Tibial artery (tissue), 4 donors: Measurements from ENCODE around the gene ATRNL1.
"Not testable (repeated sequence)": the region's sequence is repeated elsewhere in the genome, so short reads cannot be mapped to it uniquely, and the experiment has no call there.

Source experiments
- DNase-seq, 2 donors: peaks; one replicate each; pipeline ENCODE4 v3.0.0-alpha.2; 2019
- H3K27ac ChIP-seq, 2 donors: fragments of 200-600 bp; sonication (generic) in 1 of 2; 1 replicate in 1 of 2; 2 replicates in 1 of 2; pipeline ENCODE4 v1.5.1; 2018 to 2019; ENCODE audit warnings: mild to moderate bottlenecking in 1 of 2
- H3K27me3 ChIP-seq, 2 donors: fragments of 200-600 bp; sonication (generic) in 1 of 2; one replicate each; pipeline versions ENCODE4 v1.5.1 to v1.6.0; 2016 to 2019
- H3K36me3 ChIP-seq, 3 donors: fragments of 200-600 bp; sonication (generic) in 2 of 3; one replicate each; pipeline ENCODE4 v1.5.1; 2016 to 2019; ENCODE audit warnings: mild to moderate bottlenecking in 2 of 3
- H3K4me1 ChIP-seq, 4 donors: fragments of 200-600 bp; sonication (generic) in 2 of 4; 1 replicate in 3 of 4; 2 replicates in 1 of 4; pipeline ENCODE4 v1.5.1; 2016 to 2019
- H3K4me3 ChIP-seq, 2 donors: fragments of 200-600 bp; sonication (generic) in 1 of 2; 1 replicate in 1 of 2; 2 replicates in 1 of 2; pipeline ENCODE4 v1.5.1; 2018 to 2019; ENCODE audit warnings: mild to moderate bottlenecking in 2 of 2
- H3K9me3 ChIP-seq, 3 donors: fragments of 200-600 bp; sonication (generic) in 1 of 3; one replicate each; pipeline ENCODE4 v1.5.1; 2016 to 2019
- intact Hi-C: fragments of 100-400 bp; cut with DNase I; formaldehyde crosslinking; loops from one replicate; pipeline ENCODE4 v1.15.0; 2023; ENCODE audit warnings: low total_unique reads
- TF ChIP-seq, protein P1 (sequence below), 2 experiments: fragments of 200-600 bp in 1 of 2; fragments of 450-650 bp in 1 of 2; IDR thresholded peaks; one replicate each; pipeline ENCODE4 v1.5.1; 2017 to 2019; ENCODE audit warnings: antibody characterized with exemption in 2 of 2, mild to moderate bottlenecking in 1 of 2, moderate library complexity in 1 of 2

ATRNL1 gene

GRCh38 chr10:115379064-115379463 lies 285.9 kb downstream of the ATRNL1 start:
- H3K36me3 ChIP-seq, result no peaks in the 10 kb centered on the region
- TF ChIP-seq, protein P1, sequence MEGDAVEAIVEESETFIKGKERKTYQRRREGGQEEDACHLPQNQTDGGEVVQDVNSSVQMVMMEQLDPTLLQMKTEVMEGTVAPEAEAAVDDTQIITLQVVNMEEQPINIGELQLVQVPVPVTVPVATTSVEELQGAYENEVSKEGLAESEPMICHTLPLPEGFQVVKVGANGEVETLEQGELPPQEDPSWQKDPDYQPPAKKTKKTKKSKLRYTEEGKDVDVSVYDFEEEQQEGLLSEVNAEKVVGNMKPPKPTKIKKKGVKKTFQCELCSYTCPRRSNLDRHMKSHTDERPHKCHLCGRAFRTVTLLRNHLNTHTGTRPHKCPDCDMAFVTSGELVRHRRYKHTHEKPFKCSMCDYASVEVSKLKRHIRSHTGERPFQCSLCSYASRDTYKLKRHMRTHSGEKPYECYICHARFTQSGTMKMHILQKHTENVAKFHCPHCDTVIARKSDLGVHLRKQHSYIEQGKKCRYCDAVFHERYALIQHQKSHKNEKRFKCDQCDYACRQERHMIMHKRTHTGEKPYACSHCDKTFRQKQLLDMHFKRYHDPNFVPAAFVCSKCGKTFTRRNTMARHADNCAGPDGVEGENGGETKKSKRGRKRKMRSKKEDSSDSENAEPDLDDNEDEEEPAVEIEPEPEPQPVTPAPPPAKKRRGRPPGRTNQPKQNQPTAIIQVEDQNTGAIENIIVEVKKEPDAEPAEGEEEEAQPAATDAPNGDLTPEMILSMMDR (IDR thresholded peaks at IDR 0.05), result no peak
- H3K4me3 ChIP-seq, result no peak overlapping the region
- no peaks in the 10 kb centered on the region for H3K9me3 ChIP-seq
- H3K27me3 ChIP-seq, result no peaks in the 10 kb centered on the region
- DNase-seq, result no peak
- intact Hi-C loops, result no loop called here
- H3K4me1 ChIP-seq, result no peaks in the 10 kb centered on the region
- no peak overlapping the region for H3K27ac ChIP-seq

- H3K27ac ChIP-seq, result no peak overlapping the region
- H3K27me3 ChIP-seq, result no peaks in the 10 kb centered on the region
- no peak for DNase-seq
- no peak overlapping the region for H3K4me3 ChIP-seq
- no peaks in the 10 kb centered on the region for H3K9me3 ChIP-seq
- TF ChIP-seq, protein P1 (IDR thresholded peaks at IDR 0.05), result no peak
- no peaks in the 10 kb centered on the region for H3K4me1 ChIP-seq
- H3K36me3 ChIP-seq, result no peaks in the 10 kb centered on the region
- intact Hi-C loops, result no loop called here
Measured at GRCh38 chr10:115384665-115385064, 291.5 kb downstream of the ATRNL1 start.

- no peaks in the 10 kb centered on the region for H3K4me1 ChIP-seq
- no peak overlapping the region for H3K4me3 ChIP-seq
- peaks cover 0 to 5% (median 0%) of the 10 kb centered on the region in 3 donors for H3K9me3 ChIP-seq
- no peak for DNase-seq
- H3K27ac ChIP-seq, result no peak overlapping the region
- TF ChIP-seq, protein P1 (IDR thresholded peaks at IDR 0.05), result no peak
- intact Hi-C loops, result no loop called here
- H3K36me3 ChIP-seq, result no peaks in the 10 kb centered on the region
- H3K27me3 ChIP-seq, result no peaks in the 10 kb centered on the region
Measured at GRCh38 chr10:115390607-115391006, 297.4 kb downstream of the ATRNL1 start.

- DNase-seq, result no peak
- intact Hi-C loops, result no loop called here
- TF ChIP-seq, protein P1 (IDR thresholded peaks at IDR 0.05), result no peak
Measured at GRCh38 chr10:115398026-115398425, 304.9 kb downstream of the ATRNL1 start.

DNA sequence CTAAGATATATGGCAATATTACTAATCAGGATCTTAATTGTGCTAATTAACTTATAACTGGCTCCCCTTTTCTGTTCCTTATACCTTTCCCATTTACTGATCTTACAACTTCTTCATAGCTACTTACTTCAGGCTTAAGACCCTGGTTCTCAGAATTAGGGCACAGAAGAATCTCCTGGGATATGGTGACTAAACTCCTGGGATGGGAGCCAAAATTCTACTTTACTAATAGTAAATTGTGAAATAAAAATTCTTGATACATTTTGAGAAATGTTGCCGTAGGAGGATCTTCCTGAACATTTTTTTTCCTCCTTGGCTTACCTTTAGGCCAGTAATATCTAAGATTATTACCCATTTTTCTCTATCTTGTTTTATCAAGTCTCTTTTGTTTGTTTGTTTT lies 309.5 kb downstream of the ATRNL1 start:
- intact Hi-C loops, result no loop called here
- H3K4me1 ChIP-seq, result peaks cover 0 to 8% (median 0%) of the 10 kb centered on the region in 4 donors
- H3K4me3 ChIP-seq, result no peak overlapping the region
- no peak overlapping the region for H3K27ac ChIP-seq
- H3K36me3 ChIP-seq, result no peaks in the 10 kb centered on the region
- TF ChIP-seq, protein P1 (IDR thresholded peaks at IDR 0.05), result no peak
- H3K27me3 ChIP-seq, result no peaks in the 10 kb centered on the region
- no peak for DNase-seq
- H3K9me3 ChIP-seq, result no peaks in the 10 kb centered on the region

More at GRCh38 chr10:115398026-115398425, 304.9 kb downstream of the ATRNL1 start:
- no peaks in the 10 kb centered on the region for H3K36me3 ChIP-seq
- H3K9me3 ChIP-seq, result no peaks in the 10 kb centered on the region
- no peaks in the 10 kb centered on the region for H3K27me3 ChIP-seq
- peaks cover 0 to 8% (median 0%) of the 10 kb centered on the region in 4 donors for H3K4me1 ChIP-seq
- H3K27ac ChIP-seq, result no peak overlapping the region
- no peak overlapping the region for H3K4me3 ChIP-seq

DNA sequence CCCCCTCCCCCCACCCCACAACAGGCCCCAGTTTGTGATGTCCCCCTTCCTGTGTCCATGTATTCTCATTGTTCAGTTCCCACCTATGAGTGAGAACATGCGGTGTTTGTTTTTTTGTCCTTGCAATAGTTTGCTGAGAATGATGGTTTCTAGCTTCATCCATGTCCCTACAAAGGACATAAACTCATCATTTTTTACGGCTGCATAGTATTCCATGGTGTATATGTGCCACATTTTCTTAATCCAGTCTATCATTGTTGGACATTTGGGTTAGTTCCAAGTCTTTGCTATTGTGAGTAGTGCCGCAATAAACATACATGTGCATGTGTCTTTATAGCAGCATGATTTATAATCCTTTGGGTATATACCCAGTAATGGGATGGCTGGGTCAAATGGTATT lies 312.7 kb downstream of the ATRNL1 start:
- H3K36me3 ChIP-seq, DNase-seq, H3K9me3 ChIP-seq, H3K4me3 ChIP-seq, H3K27ac ChIP-seq, H3K27me3 ChIP-seq, H3K4me1 ChIP-seq, intact Hi-C loops: not testable (repeated sequence)
